ENCODE data around the gene LARGE1.

The LARGE1 gene

GRCh38 chr22:33666961-33667619 lies 253.2 kb downstream of the LARGE1 start:
- Histone ChIP-seq H2AFZ (ENCODE audit: low read length) (no peak overlapping the region), H4K8ac (ENCODE audit: low read depth, low read length) (no peak overlapping the region), H2BK5ac (ENCODE audit: low read length) (no peak overlapping the region), H3K18ac (ENCODE audit: low read length) (no peak overlapping the region), H3K36me3 (replicated peaks in 1 of 2; ENCODE audit: control insufficient read depth in 2 of 2, insufficient read depth in 2 of 2, low read length in 2 of 2) (no peaks in the 10 kb centered on the region), H2AK5ac (ENCODE audit: low read depth, low read length) (no peak overlapping the region), H3K27me3 (ENCODE audit: control insufficient read depth in 3 of 3, insufficient read depth in 3 of 3, low read depth in 1 of 3, low read length in 3 of 3) (no peaks in the 10 kb centered on the region), H3K4ac (ENCODE audit: low read length) (no peak overlapping the region), H3K79me1 (ENCODE audit: low read depth, low read length) (no peaks in the 10 kb centered on the region), H3K27ac (replicated peaks; ENCODE audit: low read length) (no peak overlapping the region), H3K14ac (ENCODE audit: low read length) (no peak overlapping the region), H2BK12ac (ENCODE audit: low read length) (no peak overlapping the region), H3K4me1 (ENCODE audit: control insufficient read depth in 2 of 2, insufficient read depth in 1 of 2, low read depth in 1 of 2, low read length in 2 of 2) (peaks cover 7 to 28% of the 10 kb centered on the region in 2 donors), H3K4me3 (ENCODE audit: low read length in 2 of 2) (no peak overlapping the region), H2BK120ac (ENCODE audit: low read depth, low read length) (no peak overlapping the region), H3K9ac (ENCODE audit: low read depth, low read length, poor library complexity) (no peak overlapping the region), H2BK15ac (ENCODE audit: low read length) (no peak overlapping the region), H3K23ac (ENCODE audit: low read depth, low read length, poor library complexity) (no peak overlapping the region), H3K4me2 (ENCODE audit: insufficient read depth, low read length, poor library complexity, severe bottlenecking) (no peak overlapping the region), H4K91ac (ENCODE audit: low read depth, low read length, poor library complexity) (no peak overlapping the region), H3K9me3 (replicated peaks in 1 of 2; ENCODE audit: control insufficient read depth in 2 of 2, insufficient read depth in 1 of 2, low read depth in 1 of 2, low read length in 2 of 2) (no peaks in the 10 kb centered on the region)
- no CpG with 5 or more reads among the region's 6 CpGs for WGBS, 2 donors (ENCODE audit: extremely low coverage in 2 of 2, insufficient read length in 2 of 2, insufficient replicate concordance in 1 of 2)
- DNase-seq (ENCODE audit: low spot score): no peak

GRCh38 chr22:33666279-33666960 lies 253.9 kb downstream of the LARGE1 start:
- no peak for DNase-seq (ENCODE audit: low spot score)

GRCh38 chr22:33659448-33659847 lies 260.8 kb downstream of the LARGE1 start:
- H3K79me1 ChIP-seq (ENCODE audit: low read depth, low read length): no peaks in the 10 kb centered on the region
- H2AK5ac ChIP-seq (ENCODE audit: low read depth, low read length): no peak overlapping the region
- no peak overlapping the region for H3K4ac ChIP-seq (ENCODE audit: low read length)
- H2BK12ac ChIP-seq (ENCODE audit: low read length): no peak overlapping the region
- no peak overlapping the region for H3K4me2 ChIP-seq (ENCODE audit: insufficient read depth, low read length, poor library complexity, severe bottlenecking)
- H4K8ac ChIP-seq (ENCODE audit: low read depth, low read length): no peak overlapping the region
- H4K91ac ChIP-seq (ENCODE audit: low read depth, low read length, poor library complexity): no peak overlapping the region
- no peak overlapping the region for H3K9ac ChIP-seq (ENCODE audit: low read depth, low read length, poor library complexity)
- no peak overlapping the region for H3K27ac ChIP-seq (replicated peaks; ENCODE audit: low read length)
- H3K23ac ChIP-seq (ENCODE audit: low read depth, low read length, poor library complexity): no peak overlapping the region
- no peaks in the 10 kb centered on the region for H3K27me3 ChIP-seq (ENCODE audit: control insufficient read depth in 3 of 3, insufficient read depth in 3 of 3, low read depth in 1 of 3, low read length in 3 of 3)
- H3K14ac ChIP-seq (ENCODE audit: low read length): no peak overlapping the region
- peaks cover 7 to 19% of the 10 kb centered on the region in 2 donors for H3K4me1 ChIP-seq (ENCODE audit: control insufficient read depth in 2 of 2, insufficient read depth in 1 of 2, low read depth in 1 of 2, low read length in 2 of 2)
- WGBS, 2 donors (ENCODE audit: extremely low coverage in 2 of 2, insufficient read length in 2 of 2, insufficient replicate concordance in 1 of 2): no CpG with 5 or more reads among the region's 2 CpGs
- H2BK15ac ChIP-seq (ENCODE audit: low read length): no peak overlapping the region
- no peaks in the 10 kb centered on the region for H3K36me3 ChIP-seq (replicated peaks in 1 of 2; ENCODE audit: control insufficient read depth in 2 of 2, insufficient read depth in 2 of 2, low read length in 2 of 2)
- H2BK120ac ChIP-seq (ENCODE audit: low read depth, low read length): no peak overlapping the region
- no peak overlapping the region for H3K4me3 ChIP-seq (ENCODE audit: low read length in 2 of 2)
- no peak overlapping the region for H2AFZ ChIP-seq (ENCODE audit: low read length)
- peaks cover 3 to 8% of the 10 kb centered on the region in 2 donors for H3K9me3 ChIP-seq (replicated peaks in 1 of 2; ENCODE audit: control insufficient read depth in 2 of 2, insufficient read depth in 1 of 2, low read depth in 1 of 2, low read length in 2 of 2)
- DNase-seq (ENCODE audit: low spot score): no peak
- H2BK5ac ChIP-seq (ENCODE audit: low read length): no peak overlapping the region
- H3K18ac ChIP-seq (ENCODE audit: low read length): no peak overlapping the region

More at GRCh38 chr22:33666279-33666960, 253.9 kb downstream of the LARGE1 start:
- Histone ChIP-seq H3K4me2 (ENCODE audit: insufficient read depth, low read length, poor library complexity, severe bottlenecking) (no peak overlapping the region), H2BK12ac (ENCODE audit: low read length) (no peak overlapping the region), H3K27ac (replicated peaks; ENCODE audit: low read length) (no peak overlapping the region), H3K18ac (ENCODE audit: low read length) (no peak overlapping the region), H3K27me3 (ENCODE audit: control insufficient read depth in 3 of 3, insufficient read depth in 3 of 3, low read depth in 1 of 3, low read length in 3 of 3) (no peaks in the 10 kb centered on the region), H3K4me1 (ENCODE audit: control insufficient read depth in 2 of 2, insufficient read depth in 1 of 2, low read depth in 1 of 2, low read length in 2 of 2) (peaks cover 9 to 26% of the 10 kb centered on the region in 2 donors), H4K91ac (ENCODE audit: low read depth, low read length, poor library complexity) (no peak overlapping the region), H3K9me3 (replicated peaks in 1 of 2; ENCODE audit: control insufficient read depth in 2 of 2, insufficient read depth in 1 of 2, low read depth in 1 of 2, low read length in 2 of 2) (no peaks in the 10 kb centered on the region), H2BK5ac (ENCODE audit: low read length) (no peak overlapping the region), H3K36me3 (replicated peaks in 1 of 2; ENCODE audit: control insufficient read depth in 2 of 2, insufficient read depth in 2 of 2, low read length in 2 of 2) (no peaks in the 10 kb centered on the region), H3K9ac (ENCODE audit: low read depth, low read length, poor library complexity) (no peak overlapping the region), H2AK5ac (ENCODE audit: low read depth, low read length) (no peak overlapping the region), H2BK120ac (ENCODE audit: low read depth, low read length) (no peak overlapping the region), H4K8ac (ENCODE audit: low read depth, low read length) (no peak overlapping the region), H3K14ac (ENCODE audit: low read length) (no peak overlapping the region), H3K79me1 (ENCODE audit: low read depth, low read length) (no peaks in the 10 kb centered on the region), H2AFZ (ENCODE audit: low read length) (no peak overlapping the region), H3K4ac (ENCODE audit: low read length) (no peak overlapping the region), H2BK15ac (ENCODE audit: low read length) (no peak overlapping the region), H3K4me3 (ENCODE audit: low read length in 2 of 2) (no peak overlapping the region), H3K23ac (ENCODE audit: low read depth, low read length, poor library complexity) (no peak overlapping the region)
- no CpG with 5 or more reads among the region's 4 CpGs for WGBS, 2 donors (ENCODE audit: extremely low coverage in 2 of 2, insufficient read length in 2 of 2, insufficient replicate concordance in 1 of 2)

GRCh38 chr22:33658775-33659174 lies 261.5 kb downstream of the LARGE1 start:
- H3K23ac ChIP-seq (ENCODE audit: low read depth, low read length, poor library complexity): no peak overlapping the region
- no peak overlapping the region for H3K4me3 ChIP-seq (ENCODE audit: low read length in 2 of 2)
- WGBS, 2 donors (ENCODE audit: extremely low coverage in 2 of 2, insufficient read length in 2 of 2, insufficient replicate concordance in 1 of 2): no CpG with 5 or more reads among the region's 3 CpGs
- no peaks in the 10 kb centered on the region for H3K79me1 ChIP-seq (ENCODE audit: low read depth, low read length)
- no peak overlapping the region for H2BK5ac ChIP-seq (ENCODE audit: low read length)
- no peak overlapping the region for H3K9ac ChIP-seq (ENCODE audit: low read depth, low read length, poor library complexity)
- no peak overlapping the region for H4K8ac ChIP-seq (ENCODE audit: low read depth, low read length)
- no peak overlapping the region for H2AK5ac ChIP-seq (ENCODE audit: low read depth, low read length)
- DNase-seq (ENCODE audit: low spot score): no peak
- no peaks in the 10 kb centered on the region for H3K36me3 ChIP-seq (replicated peaks in 1 of 2; ENCODE audit: control insufficient read depth in 2 of 2, insufficient read depth in 2 of 2, low read length in 2 of 2)
- no peak overlapping the region for H2BK15ac ChIP-seq (ENCODE audit: low read length)
- H3K27me3 ChIP-seq (ENCODE audit: control insufficient read depth in 3 of 3, insufficient read depth in 3 of 3, low read depth in 1 of 3, low read length in 3 of 3): no peaks in the 10 kb centered on the region
- H3K18ac ChIP-seq (ENCODE audit: low read length): no peak overlapping the region
- no peak overlapping the region for H2AFZ ChIP-seq (ENCODE audit: low read length)
- H2BK12ac ChIP-seq (ENCODE audit: low read length): no peak overlapping the region
- H3K9me3 ChIP-seq (replicated peaks in 1 of 2; ENCODE audit: control insufficient read depth in 2 of 2, insufficient read depth in 1 of 2, low read depth in 1 of 2, low read length in 2 of 2): peaks cover 3 to 8% of the 10 kb centered on the region in 2 donors
- no peak overlapping the region for H3K27ac ChIP-seq (replicated peaks; ENCODE audit: low read length)
- H3K4me1 ChIP-seq (ENCODE audit: control insufficient read depth in 2 of 2, insufficient read depth in 1 of 2, low read depth in 1 of 2, low read length in 2 of 2): peaks cover 7 to 19% of the 10 kb centered on the region in 2 donors
- no peak overlapping the region for H3K4ac ChIP-seq (ENCODE audit: low read length)
- no peak overlapping the region for H3K14ac ChIP-seq (ENCODE audit: low read length)
- H4K91ac ChIP-seq (ENCODE audit: low read depth, low read length, poor library complexity): no peak overlapping the region
- H3K4me2 ChIP-seq (ENCODE audit: insufficient read depth, low read length, poor library complexity, severe bottlenecking): no peak overlapping the region
- H2BK120ac ChIP-seq (ENCODE audit: low read depth, low read length): no peak overlapping the region
